Stimulated activated CD4-positive, alpha-beta T cell treated with anti-CD3 and anti-CD28 coated beads, Interleukin-1b, Interleukin-23, amount 100 ng/mL, for 1 hour (primary cell): ENCODE data around the gene DOK7.

Source experiments
- DNase-seq, 2 donors: peaks; one replicate each; pipeline ENCODE4 v3.0.0-alpha.2; 2020; ENCODE audit warnings: low read depth in 2 of 2

DOK7 gene

GRCh38 chr4:3463556-3464348 lies 646 bp downstream of the DOK7 start:
- DNase-seq: no peak

DNA sequence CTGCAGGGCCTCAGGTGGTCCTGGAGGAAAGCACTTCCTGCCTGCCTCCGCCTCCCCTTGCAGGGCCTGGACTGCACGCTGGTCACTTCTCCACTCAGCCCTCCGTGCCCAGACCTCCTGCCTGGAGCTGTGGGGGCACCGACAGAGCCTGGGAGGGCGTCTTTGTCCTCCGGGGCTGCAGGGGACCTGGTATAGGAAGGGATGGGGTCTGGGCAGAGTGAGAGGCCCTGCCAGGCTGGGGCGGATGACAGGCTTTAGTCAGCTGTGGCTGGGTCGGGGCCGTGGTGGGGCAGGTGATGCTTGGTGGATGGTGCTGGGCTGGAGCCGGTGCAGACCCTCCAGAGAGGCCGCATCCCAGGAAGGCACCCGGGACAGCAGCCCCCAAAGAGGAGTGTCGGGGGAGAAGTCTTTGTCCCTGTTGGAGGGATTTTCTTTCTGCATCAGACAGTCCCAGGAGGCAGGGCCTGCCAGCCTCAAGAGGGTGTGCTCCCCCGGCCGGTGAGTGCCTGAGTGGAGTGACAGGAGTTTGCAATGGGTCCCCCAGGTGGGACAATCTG lies 1.3 kb downstream of the DOK7 start:
- DNase-seq: no peak

DNA sequence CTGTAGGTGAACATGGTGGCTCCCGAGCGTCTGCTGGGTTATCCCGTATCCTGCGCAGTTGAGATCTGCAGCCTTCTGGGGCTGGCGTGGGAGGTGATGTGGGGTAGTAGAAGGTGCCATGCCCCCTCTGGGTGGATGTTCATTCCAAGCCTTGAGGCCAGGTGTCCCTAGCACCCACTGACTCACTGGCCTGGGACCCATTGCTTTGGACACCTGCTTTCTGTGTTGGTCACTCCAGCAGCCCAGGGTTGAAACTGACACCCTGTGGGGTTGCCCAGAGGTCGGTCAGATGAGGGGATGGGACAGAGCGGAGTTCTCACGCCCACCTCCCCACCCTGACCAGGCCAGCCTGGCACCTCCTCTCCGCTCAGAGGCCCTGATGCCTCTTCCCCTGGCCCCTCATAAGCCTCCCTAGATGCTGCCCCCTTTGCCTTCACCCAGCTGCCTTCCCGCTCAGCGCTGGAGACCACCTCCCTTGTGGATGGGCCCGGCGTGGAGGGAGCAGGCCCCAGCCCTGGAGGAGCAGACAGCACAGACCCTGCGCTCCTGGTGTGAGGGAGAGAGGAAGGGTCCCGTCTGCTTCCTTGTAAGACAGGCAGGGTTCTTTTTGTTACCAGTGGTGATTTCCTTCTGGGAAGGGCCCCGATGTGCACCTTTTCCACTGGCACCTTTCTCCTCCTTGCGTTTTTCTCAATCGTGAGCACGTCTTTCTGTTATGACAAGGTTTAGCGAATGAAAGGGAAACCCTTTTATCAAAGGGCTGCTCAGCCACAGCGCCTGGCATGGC lies 2.0 kb downstream of the DOK7 start:
- DNase-seq: no peak

GRCh38 chr4:3465698-3466671 lies 2.9 kb downstream of the DOK7 start:
- no peak for DNase-seq

DNA sequence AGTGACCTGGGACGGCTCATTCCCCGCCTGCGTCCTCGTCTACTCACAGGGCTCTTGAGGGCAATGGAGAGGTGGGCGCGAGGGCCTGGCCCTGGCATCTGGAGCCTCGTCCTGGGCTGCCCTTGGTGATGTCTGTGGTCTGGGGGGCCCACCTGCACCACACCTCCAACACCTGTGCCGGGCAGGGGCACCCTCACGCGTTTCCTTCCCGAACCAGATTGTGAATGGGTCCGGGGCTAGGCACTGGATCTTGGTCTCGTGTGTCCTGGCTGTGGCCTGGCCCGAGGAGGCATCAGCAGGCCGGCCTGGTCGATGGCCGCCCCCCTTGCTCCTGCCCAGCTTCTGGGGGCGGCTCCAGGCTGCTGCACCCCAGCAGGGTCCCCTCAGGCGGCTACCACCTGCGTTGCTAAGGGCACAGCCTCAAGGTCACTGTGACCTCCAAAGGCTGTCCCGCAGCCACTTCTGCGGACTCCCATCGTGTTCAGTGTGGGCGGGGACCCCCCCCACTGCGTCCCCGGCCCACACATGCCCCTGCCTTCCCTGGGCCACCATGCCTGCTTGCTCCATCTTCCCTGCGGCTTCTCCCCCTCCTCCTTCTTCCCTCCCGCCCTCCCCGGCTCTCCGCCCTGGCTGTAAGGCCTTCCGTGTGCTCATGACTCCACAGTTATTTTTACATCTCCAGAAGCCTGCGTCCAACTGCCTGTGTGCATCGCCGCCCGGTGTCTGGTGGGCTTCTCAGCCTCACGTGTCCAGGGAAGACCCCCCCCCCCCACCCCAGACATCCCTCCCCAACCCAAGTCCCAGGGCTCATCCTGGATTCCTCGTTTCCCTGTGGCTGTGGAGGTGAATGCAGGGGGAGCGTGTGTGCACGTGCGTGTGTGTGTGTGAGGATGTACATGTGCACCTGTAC lies 3.8 kb downstream of the DOK7 start:
- no peak for DNase-seq

DNA sequence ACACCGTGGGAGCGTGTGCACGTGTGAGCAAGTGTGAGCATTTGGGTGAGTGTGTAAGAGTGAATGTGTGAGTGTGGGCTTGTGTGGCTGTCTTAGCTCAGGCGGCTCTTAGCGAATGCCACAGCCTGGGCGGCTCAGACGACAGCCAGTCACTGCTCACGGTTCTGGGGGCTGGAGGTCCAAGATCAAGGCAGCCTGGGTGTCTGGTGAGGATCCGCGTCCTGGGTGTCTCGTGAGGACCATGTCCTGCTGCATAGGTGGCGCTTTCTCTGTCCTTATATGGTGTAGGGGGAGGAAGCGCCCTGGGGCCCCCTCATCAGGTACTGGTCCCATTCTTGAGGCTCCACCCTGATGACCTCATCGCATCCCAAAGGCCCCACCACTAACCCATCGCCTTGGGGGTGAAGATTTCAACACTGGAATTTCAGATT lies 4.5 kb downstream of the DOK7 start:
- no peak for DNase-seq

DNA sequence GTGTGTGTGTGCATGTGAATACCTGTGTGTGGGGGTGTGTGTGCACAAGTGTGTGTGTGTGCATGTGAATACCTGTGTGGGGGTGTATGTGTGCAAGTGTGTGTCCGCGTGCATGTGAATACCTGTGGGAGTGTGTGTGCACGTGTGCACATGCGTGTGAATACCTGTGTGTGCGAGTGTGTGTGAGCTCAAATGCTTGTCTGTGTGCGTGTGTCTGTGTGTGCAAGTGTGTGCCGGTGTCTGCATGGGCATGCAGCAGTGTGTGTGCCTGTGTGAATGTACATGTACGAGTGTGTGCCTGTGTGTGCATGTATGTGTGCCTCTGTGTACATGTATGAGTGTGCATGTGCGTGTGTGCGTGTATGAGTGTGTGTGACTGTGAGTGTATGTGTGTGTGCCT lies 5.0 kb downstream of the DOK7 start:
- DNase-seq: no peak

GRCh38 chr4:3468804-3469203 lies 5.7 kb downstream of the DOK7 start:
- no peak for DNase-seq

DNA sequence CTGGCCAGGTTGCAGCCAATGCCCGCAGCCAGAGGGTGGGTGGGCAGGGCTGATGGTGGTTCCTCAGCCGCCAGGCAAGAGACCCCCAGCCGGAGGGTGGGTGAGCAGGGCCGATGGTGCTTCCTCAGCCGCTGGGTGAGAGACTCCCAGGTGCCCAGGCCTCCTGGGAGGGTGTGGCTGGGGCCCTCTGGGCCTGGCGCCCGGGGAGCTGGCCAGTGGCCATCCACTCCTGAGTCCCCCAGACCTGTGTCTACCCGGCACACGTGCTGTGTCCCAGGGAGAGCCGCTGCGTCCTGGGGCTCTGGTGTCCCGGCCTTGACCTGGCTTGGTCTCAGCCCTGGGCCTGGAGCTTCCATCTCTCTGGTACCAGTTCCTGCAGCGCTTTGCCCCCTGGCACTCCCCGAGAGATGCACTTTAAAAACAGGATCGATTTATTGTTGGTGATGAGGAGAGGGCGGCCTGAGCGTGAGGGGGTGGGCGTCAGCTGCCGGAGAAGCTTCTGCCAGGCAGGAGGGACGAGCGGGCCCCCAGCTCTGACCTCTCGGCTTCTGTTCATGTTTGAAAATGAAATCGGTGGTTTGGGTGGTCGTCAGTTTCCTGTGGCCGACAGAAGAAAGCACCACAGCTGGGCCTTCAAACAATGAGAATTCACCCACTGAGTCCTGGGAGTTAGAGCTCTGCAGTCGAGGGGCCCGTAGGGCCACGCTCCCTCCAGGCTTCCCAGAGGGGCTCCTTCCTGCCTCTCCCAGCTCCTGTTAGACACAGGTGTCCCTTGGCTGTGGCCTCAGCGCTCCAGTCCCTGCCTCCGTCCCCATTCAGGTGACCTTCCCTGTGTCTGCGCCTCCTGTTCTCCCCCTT lies 6.5 kb downstream of the DOK7 start:
- no peak for DNase-seq

GRCh38 chr4:3470244-3471097 lies 7.4 kb downstream of the DOK7 start:
- no peak for DNase-seq

DNA sequence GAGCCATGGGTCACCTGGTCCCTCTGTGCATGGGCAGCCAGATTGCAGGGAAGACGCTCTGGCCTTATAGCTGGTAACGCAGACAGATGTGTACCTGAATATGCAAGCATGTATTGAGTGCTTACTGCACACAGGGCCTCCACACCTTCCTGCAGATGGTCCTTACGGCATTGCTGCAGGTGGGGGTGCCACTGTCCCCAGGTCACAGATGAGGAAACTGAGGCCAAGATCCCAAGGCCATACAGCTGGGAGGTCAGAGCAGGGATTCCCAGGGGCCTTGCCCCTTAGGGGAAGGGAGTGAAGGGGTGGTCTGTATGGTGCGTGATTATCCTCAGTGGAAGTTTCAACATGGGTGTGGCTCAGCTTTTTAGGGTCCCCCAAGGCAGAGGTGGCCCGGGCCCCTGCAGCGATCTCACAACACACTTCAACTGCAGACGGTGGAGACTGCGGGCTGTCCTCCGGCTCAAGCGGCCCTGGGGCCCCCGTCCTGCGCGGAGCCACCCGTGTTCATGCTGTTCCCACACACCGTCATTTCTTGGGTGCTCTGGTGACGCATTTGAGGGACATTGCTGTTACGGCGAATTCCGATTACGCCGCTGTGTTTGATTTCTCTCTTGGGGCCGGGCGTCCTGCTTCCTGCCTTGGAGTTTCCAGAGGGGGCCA lies 8.1 kb downstream of the DOK7 start:
- DNase-seq: no peak

GRCh38 chr4:3471886-3472285 lies 8.8 kb downstream of the DOK7 start:
- DNase-seq: no peak

- DNase-seq: no peak
Measured at GRCh38 chr4:3472411-3473141, 9.5 kb downstream of the DOK7 start.

GRCh38 chr4:3473181-3473950 lies 10.3 kb downstream of the DOK7 start:
- DNase-seq: no peak

- no peak for DNase-seq
Measured at GRCh38 chr4:3473996-3474765, 11.1 kb downstream of the DOK7 start.
